ENCODE measurements around the gene NFATC2IP. TPM values are rescaled to one million over a fixed set of nuclear protein-coding genes. Genes with fewer than 3 reads are reported as not detected.

Gene NFATC2IP
- total and polyA plus RNA-seq, 9 of the 15 experiments (the other 6 are each of a cell fraction or from before 2014, with no cell fraction given): 15.6 to 106 (median 46.9) TPM

DNA sequence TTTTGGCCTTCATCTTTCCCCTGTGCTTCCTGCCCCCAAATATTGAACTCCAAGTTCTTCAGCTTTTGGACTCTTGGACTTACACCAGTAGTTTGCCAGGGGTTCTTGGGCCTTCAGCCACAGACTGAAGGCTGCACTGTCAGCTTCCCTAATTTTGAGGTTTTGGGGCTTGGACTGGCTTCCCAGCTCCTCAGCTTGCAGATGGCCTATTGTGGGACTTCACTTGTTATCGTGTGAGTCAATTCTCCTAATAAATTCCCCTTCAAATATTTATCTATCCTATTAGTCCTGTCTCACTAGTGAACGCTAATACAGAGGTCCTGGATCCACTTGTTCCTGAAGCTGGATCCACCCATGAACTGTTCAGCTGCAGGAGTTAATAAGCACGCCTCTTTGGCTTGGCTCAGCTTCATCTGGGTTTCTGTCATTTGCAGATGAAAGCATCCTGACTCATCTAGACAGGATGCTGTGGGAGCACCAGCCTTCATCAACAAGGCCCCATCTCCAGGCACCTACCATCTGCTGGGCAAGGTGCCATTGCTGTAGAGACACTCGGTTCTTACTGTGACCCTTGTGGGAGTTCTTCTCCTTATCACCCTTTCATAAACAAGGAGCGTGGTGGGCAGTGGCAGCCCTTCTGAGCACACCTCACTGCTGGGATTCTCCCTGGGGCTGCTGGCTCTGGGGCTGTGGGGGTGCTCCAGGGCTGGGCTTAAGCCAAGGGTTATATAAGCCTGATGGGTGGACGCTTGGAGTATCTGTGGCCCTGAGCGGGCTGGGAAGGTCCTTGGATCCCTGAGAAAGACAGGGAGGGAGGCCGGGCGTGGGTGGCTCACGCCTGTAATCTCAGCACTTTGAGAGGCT lies 57.2 kb downstream of the NFATC2IP start (continued):
- TF ChIP-seq, protein P1, sequence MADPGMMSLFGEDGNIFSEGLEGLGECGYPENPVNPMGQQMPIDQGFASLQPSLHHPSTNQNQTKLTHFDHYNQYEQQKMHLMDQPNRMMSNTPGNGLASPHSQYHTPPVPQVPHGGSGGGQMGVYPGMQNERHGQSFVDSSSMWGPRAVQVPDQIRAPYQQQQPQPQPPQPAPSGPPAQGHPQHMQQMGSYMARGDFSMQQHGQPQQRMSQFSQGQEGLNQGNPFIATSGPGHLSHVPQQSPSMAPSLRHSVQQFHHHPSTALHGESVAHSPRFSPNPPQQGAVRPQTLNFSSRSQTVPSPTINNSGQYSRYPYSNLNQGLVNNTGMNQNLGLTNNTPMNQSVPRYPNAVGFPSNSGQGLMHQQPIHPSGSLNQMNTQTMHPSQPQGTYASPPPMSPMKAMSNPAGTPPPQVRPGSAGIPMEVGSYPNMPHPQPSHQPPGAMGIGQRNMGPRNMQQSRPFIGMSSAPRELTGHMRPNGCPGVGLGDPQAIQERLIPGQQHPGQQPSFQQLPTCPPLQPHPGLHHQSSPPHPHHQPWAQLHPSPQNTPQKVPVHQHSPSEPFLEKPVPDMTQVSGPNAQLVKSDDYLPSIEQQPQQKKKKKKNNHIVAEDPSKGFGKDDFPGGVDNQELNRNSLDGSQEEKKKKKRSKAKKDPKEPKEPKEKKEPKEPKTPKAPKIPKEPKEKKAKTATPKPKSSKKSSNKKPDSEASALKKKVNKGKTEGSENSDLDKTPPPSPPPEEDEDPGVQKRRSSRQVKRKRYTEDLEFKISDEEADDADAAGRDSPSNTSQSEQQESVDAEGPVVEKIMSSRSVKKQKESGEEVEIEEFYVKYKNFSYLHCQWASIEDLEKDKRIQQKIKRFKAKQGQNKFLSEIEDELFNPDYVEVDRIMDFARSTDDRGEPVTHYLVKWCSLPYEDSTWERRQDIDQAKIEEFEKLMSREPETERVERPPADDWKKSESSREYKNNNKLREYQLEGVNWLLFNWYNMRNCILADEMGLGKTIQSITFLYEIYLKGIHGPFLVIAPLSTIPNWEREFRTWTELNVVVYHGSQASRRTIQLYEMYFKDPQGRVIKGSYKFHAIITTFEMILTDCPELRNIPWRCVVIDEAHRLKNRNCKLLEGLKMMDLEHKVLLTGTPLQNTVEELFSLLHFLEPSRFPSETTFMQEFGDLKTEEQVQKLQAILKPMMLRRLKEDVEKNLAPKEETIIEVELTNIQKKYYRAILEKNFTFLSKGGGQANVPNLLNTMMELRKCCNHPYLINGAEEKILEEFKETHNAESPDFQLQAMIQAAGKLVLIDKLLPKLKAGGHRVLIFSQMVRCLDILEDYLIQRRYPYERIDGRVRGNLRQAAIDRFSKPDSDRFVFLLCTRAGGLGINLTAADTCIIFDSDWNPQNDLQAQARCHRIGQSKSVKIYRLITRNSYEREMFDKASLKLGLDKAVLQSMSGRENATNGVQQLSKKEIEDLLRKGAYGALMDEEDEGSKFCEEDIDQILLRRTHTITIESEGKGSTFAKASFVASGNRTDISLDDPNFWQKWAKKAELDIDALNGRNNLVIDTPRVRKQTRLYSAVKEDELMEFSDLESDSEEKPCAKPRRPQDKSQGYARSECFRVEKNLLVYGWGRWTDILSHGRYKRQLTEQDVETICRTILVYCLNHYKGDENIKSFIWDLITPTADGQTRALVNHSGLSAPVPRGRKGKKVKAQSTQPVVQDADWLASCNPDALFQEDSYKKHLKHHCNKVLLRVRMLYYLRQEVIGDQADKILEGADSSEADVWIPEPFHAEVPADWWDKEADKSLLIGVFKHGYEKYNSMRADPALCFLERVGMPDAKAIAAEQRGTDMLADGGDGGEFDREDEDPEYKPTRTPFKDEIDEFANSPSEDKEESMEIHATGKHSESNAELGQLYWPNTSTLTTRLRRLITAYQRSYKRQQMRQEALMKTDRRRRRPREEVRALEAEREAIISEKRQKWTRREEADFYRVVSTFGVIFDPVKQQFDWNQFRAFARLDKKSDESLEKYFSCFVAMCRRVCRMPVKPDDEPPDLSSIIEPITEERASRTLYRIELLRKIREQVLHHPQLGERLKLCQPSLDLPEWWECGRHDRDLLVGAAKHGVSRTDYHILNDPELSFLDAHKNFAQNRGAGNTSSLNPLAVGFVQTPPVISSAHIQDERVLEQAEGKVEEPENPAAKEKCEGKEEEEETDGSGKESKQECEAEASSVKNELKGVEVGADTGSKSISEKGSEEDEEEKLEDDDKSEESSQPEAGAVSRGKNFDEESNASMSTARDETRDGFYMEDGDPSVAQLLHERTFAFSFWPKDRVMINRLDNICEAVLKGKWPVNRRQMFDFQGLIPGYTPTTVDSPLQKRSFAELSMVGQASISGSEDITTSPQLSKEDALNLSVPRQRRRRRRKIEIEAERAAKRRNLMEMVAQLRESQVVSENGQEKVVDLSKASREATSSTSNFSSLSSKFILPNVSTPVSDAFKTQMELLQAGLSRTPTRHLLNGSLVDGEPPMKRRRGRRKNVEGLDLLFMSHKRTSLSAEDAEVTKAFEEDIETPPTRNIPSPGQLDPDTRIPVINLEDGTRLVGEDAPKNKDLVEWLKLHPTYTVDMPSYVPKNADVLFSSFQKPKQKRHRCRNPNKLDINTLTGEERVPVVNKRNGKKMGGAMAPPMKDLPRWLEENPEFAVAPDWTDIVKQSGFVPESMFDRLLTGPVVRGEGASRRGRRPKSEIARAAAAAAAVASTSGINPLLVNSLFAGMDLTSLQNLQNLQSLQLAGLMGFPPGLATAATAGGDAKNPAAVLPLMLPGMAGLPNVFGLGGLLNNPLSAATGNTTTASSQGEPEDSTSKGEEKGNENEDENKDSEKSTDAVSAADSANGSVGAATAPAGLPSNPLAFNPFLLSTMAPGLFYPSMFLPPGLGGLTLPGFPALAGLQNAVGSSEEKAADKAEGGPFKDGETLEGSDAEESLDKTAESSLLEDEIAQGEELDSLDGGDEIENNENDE (IDR thresholded peaks at IDR 0.05; ENCODE audit: low read depth, low read length): no peak
- TF ChIP-seq SP2 (IDR thresholded peaks at IDR 0.05; ENCODE audit: extremely low read depth, low read depth, low read length, poor library complexity, severe bottlenecking) (no peak), ELF1 (tag; IDR thresholded peaks at IDR 0.05) (no peak), ZFP1 (CRISPR knock-in tag; IDR thresholded peaks at IDR 0.05) (no peak), ZKSCAN3 (CRISPR knock-in tag; IDR thresholded peaks at IDR 0.05) (no peak), ZZZ3 (IDR thresholded peaks at IDR 0.05) (no peak), NR3C1 (CRISPR knock-in tag; IDR thresholded peaks at IDR 0.05) (no peak)
- TF ChIP-seq, protein P2, sequence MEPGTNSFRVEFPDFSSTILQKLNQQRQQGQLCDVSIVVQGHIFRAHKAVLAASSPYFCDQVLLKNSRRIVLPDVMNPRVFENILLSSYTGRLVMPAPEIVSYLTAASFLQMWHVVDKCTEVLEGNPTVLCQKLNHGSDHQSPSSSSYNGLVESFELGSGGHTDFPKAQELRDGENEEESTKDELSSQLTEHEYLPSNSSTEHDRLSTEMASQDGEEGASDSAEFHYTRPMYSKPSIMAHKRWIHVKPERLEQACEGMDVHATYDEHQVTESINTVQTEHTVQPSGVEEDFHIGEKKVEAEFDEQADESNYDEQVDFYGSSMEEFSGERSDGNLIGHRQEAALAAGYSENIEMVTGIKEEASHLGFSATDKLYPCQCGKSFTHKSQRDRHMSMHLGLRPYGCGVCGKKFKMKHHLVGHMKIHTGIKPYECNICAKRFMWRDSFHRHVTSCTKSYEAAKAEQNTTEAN (CRISPR knock-in tag; IDR thresholded peaks at IDR 0.05): no peak
- TF ChIP-seq, protein P3, sequence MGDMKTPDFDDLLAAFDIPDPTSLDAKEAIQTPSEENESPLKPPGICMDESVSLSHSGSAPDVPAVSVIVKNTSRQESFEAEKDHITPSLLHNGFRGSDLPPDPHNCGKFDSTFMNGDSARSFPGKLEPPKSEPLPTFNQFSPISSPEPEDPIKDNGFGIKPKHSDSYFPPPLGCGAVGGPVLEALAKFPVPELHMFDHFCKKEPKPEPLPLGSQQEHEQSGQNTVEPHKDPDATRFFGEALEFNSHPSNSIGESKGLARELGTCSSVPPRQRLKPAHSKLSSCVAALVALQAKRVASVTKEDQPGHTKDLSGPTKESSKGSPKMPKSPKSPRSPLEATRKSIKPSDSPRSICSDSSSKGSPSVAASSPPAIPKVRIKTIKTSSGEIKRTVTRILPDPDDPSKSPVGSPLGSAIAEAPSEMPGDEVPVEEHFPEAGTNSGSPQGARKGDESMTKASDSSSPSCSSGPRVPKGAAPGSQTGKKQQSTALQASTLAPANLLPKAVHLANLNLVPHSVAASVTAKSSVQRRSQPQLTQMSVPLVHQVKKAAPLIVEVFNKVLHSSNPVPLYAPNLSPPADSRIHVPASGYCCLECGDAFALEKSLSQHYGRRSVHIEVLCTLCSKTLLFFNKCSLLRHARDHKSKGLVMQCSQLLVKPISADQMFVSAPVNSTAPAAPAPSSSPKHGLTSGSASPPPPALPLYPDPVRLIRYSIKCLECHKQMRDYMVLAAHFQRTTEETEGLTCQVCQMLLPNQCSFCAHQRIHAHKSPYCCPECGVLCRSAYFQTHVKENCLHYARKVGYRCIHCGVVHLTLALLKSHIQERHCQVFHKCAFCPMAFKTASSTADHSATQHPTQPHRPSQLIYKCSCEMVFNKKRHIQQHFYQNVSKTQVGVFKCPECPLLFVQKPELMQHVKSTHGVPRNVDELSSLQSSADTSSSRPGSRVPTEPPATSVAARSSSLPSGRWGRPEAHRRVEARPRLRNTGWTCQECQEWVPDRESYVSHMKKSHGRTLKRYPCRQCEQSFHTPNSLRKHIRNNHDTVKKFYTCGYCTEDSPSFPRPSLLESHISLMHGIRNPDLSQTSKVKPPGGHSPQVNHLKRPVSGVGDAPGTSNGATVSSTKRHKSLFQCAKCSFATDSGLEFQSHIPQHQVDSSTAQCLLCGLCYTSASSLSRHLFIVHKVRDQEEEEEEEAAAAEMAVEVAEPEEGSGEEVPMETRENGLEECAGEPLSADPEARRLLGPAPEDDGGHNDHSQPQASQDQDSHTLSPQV (IDR thresholded peaks at IDR 0.05): peak; percentile 90

Data from K562 (cell line).